SH-SY5Y (cell line): ENCODE results near the gene CARD14.

ENCODE experiments used
- GATA2 ChIP-seq: IDR thresholded peaks from 2 replicates; pipeline ENCODE4 v1.6.1; 2011; ENCODE audit warnings: mild to moderate bottlenecking, low read depth, low read length
- GATA3 ChIP-seq: IDR thresholded peaks from 2 replicates; pipeline ENCODE4 v1.6.1; 2011; ENCODE audit warnings: low read depth, mild to moderate bottlenecking, low read length, moderate library complexity

DNA sequence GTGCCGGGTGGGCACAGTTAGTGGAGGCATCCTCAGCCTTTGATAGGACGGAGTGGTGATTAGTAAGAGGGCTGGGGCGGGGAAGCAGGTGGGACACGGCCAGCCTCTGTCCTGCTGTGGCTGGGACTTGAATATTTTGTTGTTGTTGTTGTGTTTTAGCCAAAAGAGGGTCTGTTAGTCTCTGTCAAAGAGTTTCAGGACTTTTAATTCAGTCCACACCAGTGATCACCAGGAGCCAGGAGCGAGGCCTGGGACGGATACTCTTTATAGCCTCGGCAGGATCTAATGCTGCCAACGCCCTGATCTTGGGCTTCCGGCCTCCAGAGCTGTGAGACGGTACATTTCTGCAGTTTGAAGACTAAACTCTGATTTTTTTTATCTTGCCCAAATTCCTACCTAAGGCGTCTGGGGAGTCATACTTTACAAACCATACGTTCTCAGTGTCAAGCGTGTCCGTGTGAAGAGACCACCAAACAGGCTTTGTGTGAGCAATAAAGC lies 87.9 kb downstream of the CARD14 start:
- TF ChIP-seq GATA2 (no peak), GATA3 (no peak)
